Measurements from ENCODE around the gene SH3PXD2A.
A peak's percentile ranks its signal among the peaks of the same experiment; 100 is the strongest.
"Not testable (repeated sequence)": the region's sequence is repeated elsewhere in the genome, so short reads cannot be mapped to it uniquely, and the experiment has no call there.

Gene SH3PXD2A

DNA sequence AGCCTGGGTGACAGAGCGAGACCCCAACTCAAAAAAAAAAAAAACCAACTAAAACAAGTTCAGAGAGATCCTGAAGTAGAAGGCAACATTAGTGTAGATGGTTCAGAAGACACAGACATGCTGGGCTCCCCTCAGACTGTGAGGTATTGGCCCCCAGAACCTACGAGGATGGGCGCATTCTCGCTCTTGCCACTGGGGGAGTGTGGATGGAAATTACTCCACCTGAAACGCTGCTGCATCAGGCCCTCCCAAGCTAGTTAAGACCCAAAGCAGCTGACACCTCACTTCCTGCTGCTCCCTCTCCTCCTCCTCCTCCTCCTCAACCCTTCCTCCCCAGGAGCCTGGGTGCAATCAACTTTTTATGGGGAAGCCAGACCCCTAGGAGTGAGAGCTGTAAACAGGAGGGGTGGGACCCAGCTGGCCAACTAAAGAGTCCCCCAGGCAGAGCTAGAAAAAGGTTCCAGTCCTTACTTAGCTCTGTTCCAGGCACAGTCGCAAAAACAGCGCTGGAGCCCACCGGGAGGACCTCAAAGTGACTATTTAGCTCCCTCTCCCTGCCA is 7.4 kb downstream of the SH3PXD2A start:
- no peak for DNase-seq

DNA sequence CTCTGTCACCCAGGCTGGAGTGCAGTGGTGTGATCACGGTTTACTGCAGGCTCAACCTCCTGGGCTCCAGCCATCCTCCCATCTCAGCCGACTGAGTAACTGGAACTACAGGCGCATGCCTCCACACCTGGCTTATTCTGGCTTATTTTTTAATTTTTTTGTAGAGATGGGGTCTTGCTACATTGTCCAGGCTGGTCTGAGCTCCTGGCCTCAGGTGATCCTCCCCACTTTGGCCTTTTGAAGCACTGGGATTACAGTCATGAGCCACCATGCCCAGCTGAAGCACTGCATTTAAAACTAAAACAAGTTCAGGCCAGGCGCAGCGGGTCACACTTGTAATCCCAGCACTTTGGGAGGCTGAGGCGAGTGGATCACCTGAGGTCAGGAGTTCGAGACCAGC is 8.0 kb downstream of the SH3PXD2A start:
- DNase-seq: no peak

GRCh38 chr10:103845972-103846371 is 9.4 kb downstream of the SH3PXD2A start:
- peak in 1 of 2 donors; percentile 76 for DNase-seq

- DNase-seq: not testable (repeated sequence)
These were observed 10.0 kb downstream of the SH3PXD2A start for GRCh38 chr10:103845346-103845745.

DNA sequence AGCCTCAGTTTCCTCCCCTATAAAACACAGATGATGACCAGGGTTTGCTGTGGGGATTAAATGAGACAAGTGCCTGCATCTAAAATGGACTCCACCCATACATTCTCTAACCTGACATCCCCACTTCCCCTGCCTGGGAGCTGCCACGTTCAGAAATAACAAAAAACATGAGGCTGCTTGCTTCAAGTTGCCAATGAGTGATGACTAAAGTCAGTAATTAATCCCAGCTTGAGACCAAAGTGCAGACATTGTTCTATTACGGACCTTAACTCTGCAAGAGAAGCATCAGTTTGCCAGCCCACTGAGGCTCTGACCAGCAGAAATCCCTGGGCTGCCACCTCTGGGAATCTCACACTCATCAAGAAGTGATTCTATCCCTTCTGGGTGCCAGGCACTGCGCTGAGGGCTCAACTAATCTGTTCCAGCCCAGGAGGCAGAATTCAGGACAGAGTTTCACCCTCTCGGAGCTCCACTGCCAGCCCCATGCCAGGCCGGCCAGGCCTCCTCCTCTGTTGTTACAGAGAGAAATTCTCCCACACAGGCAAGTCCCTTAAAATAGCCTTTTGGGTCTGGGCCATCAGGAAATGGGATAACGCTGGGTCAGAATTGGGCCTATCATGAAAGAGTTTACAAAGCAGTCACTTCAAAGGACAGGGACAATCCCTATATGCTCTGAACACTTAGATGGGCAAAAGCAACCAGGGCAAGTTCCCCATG is 11.4 kb downstream of the SH3PXD2A start:
- no peak for DNase-seq

DNA sequence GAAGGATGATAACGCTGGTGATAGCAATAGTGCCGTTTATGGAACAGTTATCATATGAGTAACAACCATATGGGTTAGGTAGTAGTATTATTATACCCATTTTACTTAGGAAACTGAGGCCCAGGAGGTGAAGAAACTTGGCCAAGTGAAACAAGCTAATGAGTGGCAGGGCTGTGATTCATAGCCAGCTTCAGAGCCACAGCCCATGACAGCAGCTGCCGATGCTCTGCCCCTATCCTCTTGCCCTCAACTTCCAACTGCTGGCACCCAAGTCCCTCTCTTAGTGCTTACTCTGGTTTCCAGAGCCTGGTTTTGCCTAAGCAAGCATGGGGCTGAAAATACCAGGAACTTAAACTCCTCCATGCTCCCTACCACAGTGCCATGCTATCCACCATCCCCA is 12.3 kb downstream of the SH3PXD2A start:
- DNase-seq: no peak

- no peak for DNase-seq
These were observed 12.8 kb downstream of the SH3PXD2A start for GRCh38 chr10:103842605-103843004.

GRCh38 chr10:103841519-103841918 is 13.9 kb downstream of the SH3PXD2A start:
- no peak for DNase-seq

DNA sequence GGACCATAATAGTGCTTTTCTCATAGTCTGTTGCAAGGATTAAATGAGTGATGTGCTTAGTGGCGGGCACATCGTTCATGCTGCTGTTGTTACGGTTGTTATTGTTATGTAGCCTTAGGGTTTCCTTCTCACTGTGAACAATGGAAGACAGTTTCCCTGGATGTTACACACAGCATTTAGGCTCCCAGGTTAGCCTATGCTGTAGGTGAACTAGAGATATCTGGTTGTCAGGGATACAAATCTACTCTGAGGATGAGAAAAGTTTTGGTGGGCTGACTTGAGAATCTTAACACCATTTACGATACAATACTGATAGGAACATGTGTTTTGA is 14.7 kb downstream of the SH3PXD2A start:
- no peak for DNase-seq

DNA sequence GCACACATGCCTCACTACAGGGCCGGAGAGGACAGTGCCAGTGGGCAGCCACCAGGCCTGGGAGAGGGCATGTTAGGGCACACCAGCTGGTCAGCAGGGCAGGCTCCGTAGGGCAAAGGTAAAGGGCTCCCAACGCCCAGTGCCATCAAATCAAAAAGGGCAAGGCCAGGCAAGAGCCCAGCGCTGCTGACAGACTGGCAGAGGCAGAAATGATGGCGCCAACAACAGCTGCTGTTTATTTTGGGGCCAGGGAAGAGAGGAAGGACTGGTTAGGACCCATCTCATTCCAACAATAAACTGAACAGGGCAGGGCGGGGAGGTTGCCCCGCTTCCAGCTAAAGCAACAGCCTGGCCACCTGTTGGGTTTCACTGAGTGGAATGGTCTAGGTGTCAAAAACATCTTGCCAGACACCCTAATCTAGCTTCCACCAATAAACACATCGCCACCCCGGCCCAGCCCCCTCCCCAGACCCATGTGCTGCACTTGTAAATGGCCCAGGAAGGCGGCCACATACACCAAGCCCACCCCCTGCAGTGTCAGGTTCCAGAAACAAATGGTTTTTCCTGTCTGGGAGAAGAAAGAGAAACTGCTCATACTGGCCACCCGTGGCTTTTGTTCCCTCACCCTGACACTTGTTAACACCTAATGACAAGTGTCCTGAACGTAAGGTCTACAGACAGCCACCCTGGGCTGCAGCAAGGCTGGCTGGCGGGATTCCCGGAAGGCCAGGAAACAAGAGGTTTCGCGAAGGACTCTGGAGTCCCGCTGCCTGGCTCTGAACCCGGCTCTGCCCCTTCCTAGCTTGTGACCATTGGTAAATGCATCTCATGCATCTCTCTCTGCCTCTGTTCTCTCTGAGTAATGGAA is 15.3 kb downstream of the SH3PXD2A start:
- DNase-seq: no peak

DNA sequence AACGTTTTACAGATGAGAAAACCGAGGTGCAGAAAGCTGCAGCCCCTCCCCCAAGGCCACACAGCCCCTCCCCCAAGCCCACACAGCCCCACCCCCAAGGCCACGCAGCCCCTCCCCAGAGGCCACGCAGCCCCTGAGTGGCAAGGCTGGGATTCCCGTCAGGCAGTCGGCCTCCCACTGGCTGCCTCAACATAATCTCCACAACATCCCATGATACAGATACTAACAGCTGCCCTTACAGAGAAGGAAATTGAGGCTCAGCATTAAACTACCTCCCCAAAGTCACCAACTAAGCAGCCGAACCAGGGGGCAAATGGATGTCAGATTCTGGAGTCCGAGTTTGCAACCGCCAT is 15.9 kb downstream of the SH3PXD2A start:
- DNase-seq: no peak

DNA sequence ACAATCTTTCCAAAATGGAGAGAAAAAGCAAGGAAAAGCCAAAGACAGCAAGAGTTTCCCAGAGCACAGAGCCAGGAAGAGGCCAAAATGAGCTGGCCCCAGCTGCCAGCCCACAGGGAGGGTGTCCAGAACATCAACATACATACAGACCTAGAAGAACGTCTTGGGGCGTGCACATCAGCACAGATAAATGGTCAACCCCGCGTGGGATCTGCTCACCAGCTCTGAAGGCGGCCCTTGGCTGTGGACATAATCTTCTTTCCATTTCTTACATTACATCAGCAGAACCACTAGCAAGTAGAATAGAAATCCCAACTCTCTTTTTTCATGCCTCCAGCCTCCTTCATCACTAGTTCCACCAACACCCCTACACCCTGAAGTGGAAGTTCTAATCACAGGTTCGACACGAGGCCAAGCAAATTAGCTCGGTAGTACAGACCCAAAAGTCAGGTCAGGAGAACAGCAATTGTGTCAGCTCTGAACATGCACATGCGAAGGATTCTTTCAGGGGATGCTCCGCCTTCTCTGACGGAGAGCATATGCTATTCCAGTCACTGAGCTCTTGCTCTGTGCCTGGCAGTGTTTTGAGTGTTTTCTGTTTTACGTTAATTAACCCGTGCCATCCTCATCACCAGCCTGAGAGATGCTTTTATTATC is 16.4 kb downstream of the SH3PXD2A start:
- DNase-seq: no peak

GRCh38 chr10:103838070-103838395 is 17.3 kb downstream of the SH3PXD2A start:
- no peak for DNase-seq

GRCh38 chr10:103837370-103838069 is 17.9 kb downstream of the SH3PXD2A start:
- DNase-seq: no peak

- no peak for DNase-seq
These were observed 18.5 kb downstream of the SH3PXD2A start for GRCh38 chr10:103836861-103837260.

- no peak for DNase-seq
These were observed 19.1 kb downstream of the SH3PXD2A start for GRCh38 chr10:103836273-103836672.

GRCh38 chr10:103835096-103836050 is 20.0 kb downstream of the SH3PXD2A start:
- no peak for DNase-seq

GRCh38 chr10:103834436-103835095 is 20.8 kb downstream of the SH3PXD2A start:
- no peak for DNase-seq

DNA sequence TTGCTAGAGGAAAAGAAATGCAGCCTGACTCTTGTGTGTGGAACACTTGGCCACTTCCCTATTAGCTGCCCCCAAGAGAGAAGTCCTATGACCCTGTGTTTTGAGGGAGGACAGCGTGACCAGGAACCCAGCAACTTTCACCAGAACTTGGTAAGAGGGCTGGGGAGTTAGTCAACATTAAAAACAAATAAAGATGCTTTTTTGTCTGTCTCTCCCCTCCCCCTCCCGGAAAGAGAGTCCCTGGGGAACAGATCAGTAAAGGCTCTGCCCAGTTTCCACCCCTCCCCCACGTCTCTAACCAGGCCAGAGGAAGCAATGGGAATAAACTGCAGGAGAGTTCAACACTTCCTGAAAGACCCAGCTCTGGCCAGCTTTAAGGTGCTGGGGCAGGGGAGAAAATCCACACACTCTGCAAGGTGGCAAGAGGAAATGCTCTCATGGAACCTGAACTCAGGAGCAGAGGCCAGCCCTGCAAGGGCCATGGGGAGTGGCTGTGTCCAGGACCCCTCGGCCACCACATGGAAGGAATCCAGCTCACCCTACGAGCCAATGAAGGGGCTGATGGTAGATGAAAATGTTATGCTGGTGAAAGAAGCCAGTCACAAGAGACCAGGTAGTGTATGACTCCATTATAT is 21.5 kb downstream of the SH3PXD2A start:
- DNase-seq: no peak

DNA sequence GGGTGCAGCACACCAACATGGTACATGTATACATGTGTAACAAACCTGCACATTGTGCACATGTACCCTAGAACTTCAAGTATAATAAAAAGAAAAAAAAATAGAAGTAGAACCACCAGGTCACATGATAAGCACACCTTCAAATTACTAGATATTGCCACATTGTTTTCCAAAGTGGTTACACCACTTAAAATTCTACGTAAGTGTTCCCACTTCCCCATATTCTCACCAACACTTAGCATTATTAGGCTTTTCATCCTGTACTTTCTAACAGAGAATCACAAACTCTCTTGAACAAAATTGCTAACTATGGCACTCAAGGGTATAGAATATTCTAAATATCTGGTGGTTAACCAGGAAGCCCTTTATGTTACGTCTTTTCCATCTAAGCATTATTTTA is 22.6 kb downstream of the SH3PXD2A start:
- no peak for DNase-seq
